ENCODE measurements around the gene UGT2B17. TPM values are rescaled to one million over a fixed set of nuclear protein-coding genes. Genes with fewer than 3 reads are reported as not detected.

UGT2B17 gene
- total and polyA plus RNA-seq, 2 of the 13 experiments (the other 11 are each of a cell fraction or from before 2014, with no cell fraction given) = not detected

DNA sequence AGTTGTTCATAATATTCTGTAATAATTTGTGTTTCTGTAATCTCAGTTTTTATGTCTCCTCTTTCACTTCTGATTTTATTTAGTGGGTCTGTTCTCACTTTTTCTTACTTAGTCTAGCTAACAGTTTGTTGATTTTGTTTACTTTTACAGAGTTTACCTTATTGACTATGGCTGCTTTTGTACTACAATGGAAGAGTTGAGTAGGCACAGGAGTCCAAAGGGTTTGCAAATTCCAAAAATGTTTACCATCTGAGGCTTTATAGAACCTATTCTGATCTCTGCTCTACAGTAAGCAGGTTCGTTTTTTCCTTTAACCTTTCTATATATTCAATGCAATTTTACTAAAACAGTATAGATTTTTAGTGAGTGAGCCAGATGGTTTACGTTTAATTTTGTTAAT lies 55.1 kb downstream of the UGT2B17 start (continued):
- TF ChIP-seq EP300 (IDR thresholded peaks at IDR 0.05; ENCODE audit: low read depth in 2 of 2, low read length in 2 of 2) (0 out of 4 replicates have a peak, but pooled peaks of 1 of the 2 experiments have one; percentile 27), EP300 (CRISPR knock-in tag; IDR thresholded peaks at IDR 0.05; ENCODE audit: borderline replicate concordance) (no peak), GATAD2A (CRISPR knock-in tag; IDR thresholded peaks at IDR 0.05) (0 out of 2 replicates have a peak, but pooled peaks have one; percentile 14), ZNF709 (CRISPR knock-in tag; IDR thresholded peaks at IDR 0.05) (no peak), ZC3H4 (CRISPR knock-in tag; IDR thresholded peaks at IDR 0.05; ENCODE audit: borderline replicate concordance) (no peak), XRCC5 (optimal IDR thresholded peaks at IDR 0.05; ENCODE audit: low read length) (no peak), SOX6 (IDR thresholded peaks at IDR 0.05) (no peak), SOX6 (CRISPR knock-in tag; IDR thresholded peaks at IDR 0.05) (peak; percentile 39; the same call in 1 of the 2 replicates), POGZ (CRISPR knock-in tag; IDR thresholded peaks at IDR 0.05) (0 out of 2 replicates have a peak, but pooled peaks have one; percentile 30), HNF4A (CRISPR knock-in tag; IDR thresholded peaks at IDR 0.05) (peak; percentile 17; the same call in 1 of the 2 replicates)
- TF ChIP-seq, protein P1, sequence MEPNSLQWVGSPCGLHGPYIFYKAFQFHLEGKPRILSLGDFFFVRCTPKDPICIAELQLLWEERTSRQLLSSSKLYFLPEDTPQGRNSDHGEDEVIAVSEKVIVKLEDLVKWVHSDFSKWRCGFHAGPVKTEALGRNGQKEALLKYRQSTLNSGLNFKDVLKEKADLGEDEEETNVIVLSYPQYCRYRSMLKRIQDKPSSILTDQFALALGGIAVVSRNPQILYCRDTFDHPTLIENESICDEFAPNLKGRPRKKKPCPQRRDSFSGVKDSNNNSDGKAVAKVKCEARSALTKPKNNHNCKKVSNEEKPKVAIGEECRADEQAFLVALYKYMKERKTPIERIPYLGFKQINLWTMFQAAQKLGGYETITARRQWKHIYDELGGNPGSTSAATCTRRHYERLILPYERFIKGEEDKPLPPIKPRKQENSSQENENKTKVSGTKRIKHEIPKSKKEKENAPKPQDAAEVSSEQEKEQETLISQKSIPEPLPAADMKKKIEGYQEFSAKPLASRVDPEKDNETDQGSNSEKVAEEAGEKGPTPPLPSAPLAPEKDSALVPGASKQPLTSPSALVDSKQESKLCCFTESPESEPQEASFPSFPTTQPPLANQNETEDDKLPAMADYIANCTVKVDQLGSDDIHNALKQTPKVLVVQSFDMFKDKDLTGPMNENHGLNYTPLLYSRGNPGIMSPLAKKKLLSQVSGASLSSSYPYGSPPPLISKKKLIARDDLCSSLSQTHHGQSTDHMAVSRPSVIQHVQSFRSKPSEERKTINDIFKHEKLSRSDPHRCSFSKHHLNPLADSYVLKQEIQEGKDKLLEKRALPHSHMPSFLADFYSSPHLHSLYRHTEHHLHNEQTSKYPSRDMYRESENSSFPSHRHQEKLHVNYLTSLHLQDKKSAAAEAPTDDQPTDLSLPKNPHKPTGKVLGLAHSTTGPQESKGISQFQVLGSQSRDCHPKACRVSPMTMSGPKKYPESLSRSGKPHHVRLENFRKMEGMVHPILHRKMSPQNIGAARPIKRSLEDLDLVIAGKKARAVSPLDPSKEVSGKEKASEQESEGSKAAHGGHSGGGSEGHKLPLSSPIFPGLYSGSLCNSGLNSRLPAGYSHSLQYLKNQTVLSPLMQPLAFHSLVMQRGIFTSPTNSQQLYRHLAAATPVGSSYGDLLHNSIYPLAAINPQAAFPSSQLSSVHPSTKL (CRISPR knock-in tag; IDR thresholded peaks at IDR 0.05) = peak; percentile 54; the same call in 1 of the 2 replicates

DNA sequence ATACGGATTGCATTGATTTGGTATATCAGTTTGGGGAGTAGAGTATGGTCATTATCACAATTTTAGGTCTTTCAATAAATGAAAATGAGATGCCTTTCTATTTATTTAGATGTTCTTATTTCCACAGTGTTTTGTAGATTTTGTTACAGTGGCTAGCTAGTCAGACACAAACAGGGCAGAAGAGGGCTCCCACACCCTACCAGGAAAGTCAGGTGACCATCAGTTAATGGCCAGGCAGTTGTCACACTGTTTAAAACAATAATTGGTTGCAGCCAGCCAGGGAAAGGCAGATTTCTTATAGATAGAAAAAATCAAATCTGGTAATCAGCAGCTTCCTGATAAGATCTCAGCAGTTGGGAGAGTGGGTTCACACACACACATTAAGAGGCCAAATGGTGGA lies 57.2 kb downstream of the UGT2B17 start:
- DNase-seq (ENCODE audit: low spot score) = no peak
- no peaks in the 10 kb centered on the region for H4K20me1 ChIP-seq (ENCODE audit: insufficient read depth, low read length)
- BruUV-seq (replicated peaks) = no TSS peak
- no peak overlapping the region for H3K9ac ChIP-seq (ENCODE audit: insufficient read depth, low read depth, low read length)
- H3K4me1 ChIP-seq (ENCODE audit: insufficient read depth, low read length) = no peaks in the 10 kb centered on the region
- no peak overlapping the region for H2AFZ ChIP-seq (ENCODE audit: low read length)
- H3K36me3 ChIP-seq (replicated peaks in 1 of 2; ENCODE audit: control insufficient read depth in 1 of 2, insufficient read depth in 2 of 2, low read length in 2 of 2) = no peaks in the 10 kb centered on the region
- ChIA-PET CTCF (ENCODE audit: low intra/inter-chr PET ratio, low total read pairs) (no interaction called here), POLR2A (no interaction called here)
- H3K27me3 ChIP-seq (ENCODE audit: control insufficient read depth in 1 of 2, insufficient read depth in 2 of 2, low read length in 2 of 2) = no peaks in the 10 kb centered on the region; a peak in 1 of 5 replicates
- WGBS (ENCODE audit: low lambda C conversion rate) = 86% methylated on average over 1 of the region's 1 CpG
- no peaks in the 10 kb centered on the region for H3K9me3 ChIP-seq (ENCODE audit: low read length)
- FAIRE-seq = no peak
- ATAC-seq = no peak
- in situ Hi-C loops (cut with HindIII; ENCODE audit: extremely low pct_ligation_motif_present, low pct_unique_long_range_greater_than_20kb) = no loop called here
- H3K4me3 ChIP-seq (replicated peaks in 1 of 3; ENCODE audit: insufficient read depth in 1 of 3, low read depth in 2 of 3, low read length in 3 of 3) = no peak overlapping the region
- no peak overlapping the region for H3K4me2 ChIP-seq (ENCODE audit: low read depth, low read length)
- H3K27ac ChIP-seq (ENCODE audit: extremely low read length, insufficient read depth, low read length) = no peak overlapping the region
- no peaks in the 10 kb centered on the region for H3K79me2 ChIP-seq (ENCODE audit: insufficient read depth, low read length)
- intact Hi-C loops (cut with micrococcal nuclease; ENCODE audit: unreplicated experiment) = no loop called here
- TF ChIP-seq, protein P1 (CRISPR knock-in tag; IDR thresholded peaks at IDR 0.05) = no peak
- TF ChIP-seq MED1 (CRISPR knock-in tag; IDR thresholded peaks at IDR 0.05) (no peak), ARID2 (CRISPR knock-in tag; IDR thresholded peaks at IDR 0.05; ENCODE audit: borderline replicate concordance) (no peak), GATA4 (IDR thresholded peaks at IDR 0.05; ENCODE audit: borderline replicate concordance, low read depth) (no peak), ARNTL (CRISPR knock-in tag; IDR thresholded peaks at IDR 0.05) (no peak), ZBTB8A (CRISPR knock-in tag; IDR thresholded peaks at IDR 0.05; ENCODE audit: borderline replicate concordance, low read depth) (no peak), SOX6 (IDR thresholded peaks at IDR 0.05) (no peak), SOX6 (CRISPR knock-in tag; IDR thresholded peaks at IDR 0.05) (no peak)

All from HepG2 (cell line).